Measurements from ENCODE around the gene NUDT15.

The NUDT15 gene

DNA sequence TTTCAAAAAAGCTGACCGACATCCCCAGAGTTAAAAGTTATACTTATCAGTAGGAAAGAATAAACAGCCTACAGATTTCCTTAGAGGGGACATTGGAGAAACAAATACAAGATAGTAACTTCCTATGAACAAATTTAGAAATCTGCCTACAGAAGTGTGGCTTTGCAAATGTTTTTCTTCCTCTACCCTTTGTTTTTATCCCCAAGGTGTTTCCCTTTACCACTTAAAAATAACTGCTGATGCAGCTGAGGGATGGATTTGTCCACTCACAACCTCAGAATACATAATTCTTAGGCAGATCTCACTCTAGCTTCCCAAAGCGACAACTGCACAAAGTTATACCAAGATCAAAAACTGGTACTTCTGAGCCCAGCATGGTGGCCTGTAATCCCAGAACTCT lies 36.5 kb downstream of the NUDT15 start:
- Histone ChIP-seq H3K4me2 (ENCODE audit: low read length) (no peak overlapping the region), H3K36me3 (ENCODE audit: control insufficient read depth in 1 of 2, insufficient read depth in 2 of 2, low read length in 2 of 2) (peaks cover 26 to 40% of the 10 kb centered on the region in 2 experiments), H2AFZ (ENCODE audit: insufficient read depth, low read length, poor library complexity) (no peak overlapping the region), H3K4me1 (ENCODE audit: control insufficient read depth in 1 of 2, insufficient read depth in 2 of 2, low read length in 2 of 2) (no peaks in the 10 kb centered on the region), H3K23ac (ENCODE audit: low read length) (no peak overlapping the region), H3K27me3 (ENCODE audit: insufficient read depth, low read length) (no peaks in the 10 kb centered on the region), H2AK5ac (ENCODE audit: low read length) (no peak overlapping the region), H3K14ac (ENCODE audit: low read length) (no peak overlapping the region), H3K4ac (ENCODE audit: low read depth, low read length) (no peak overlapping the region), H3K79me1 (ENCODE audit: low read length) (no peaks in the 10 kb centered on the region), H3K18ac (ENCODE audit: low read length) (no peak overlapping the region), H3K4me3 (ENCODE audit: low read depth, low read length) (no peak overlapping the region), H2BK12ac (ENCODE audit: low read length) (no peak overlapping the region), H3K27ac (ENCODE audit: low read depth, low read length) (no peak overlapping the region), H4K12ac (ENCODE audit: low read depth, low read length) (no peak overlapping the region), H3K79me2 (ENCODE audit: control insufficient read depth, insufficient read depth, low read length, poor library complexity) (no peaks in the 10 kb centered on the region), H3K9me3 (ENCODE audit: insufficient read depth, low read depth, low read length) (peaks cover 17% of the 10 kb centered on the region), H2BK5ac (ENCODE audit: low read depth, low read length, poor library complexity) (no peak overlapping the region), H2BK120ac (ENCODE audit: insufficient read depth, low read length, poor library complexity) (no peak overlapping the region), H4K91ac (ENCODE audit: low read depth, low read length) (no peak overlapping the region), H4K8ac (ENCODE audit: low read depth, low read length) (peak overlapping the region; percentile 28), H3K9ac (ENCODE audit: low read length) (no peak overlapping the region)
- WGBS (ENCODE audit: extremely low coverage, insufficient coverage, insufficient read length) = no CpG with 5 or more reads among the region's 2 CpGs
- no peak for DNase-seq

GRCh38 chr13:48078251-48078656 lies 40.7 kb downstream of the NUDT15 start:
- H3K9me3 ChIP-seq (ENCODE audit: insufficient read depth, low read depth, low read length) = no peaks in the 10 kb centered on the region
- no peaks in the 10 kb centered on the region for H3K79me1 ChIP-seq (ENCODE audit: low read length)
- no peak overlapping the region for H3K4ac ChIP-seq (ENCODE audit: low read depth, low read length)
- H3K27ac ChIP-seq (ENCODE audit: low read depth, low read length) = no peak overlapping the region
- H3K18ac ChIP-seq (ENCODE audit: low read length) = no peak overlapping the region
- H3K9ac ChIP-seq (ENCODE audit: low read length) = no peak overlapping the region
- H4K91ac ChIP-seq (ENCODE audit: low read depth, low read length) = no peak overlapping the region
- no peaks in the 10 kb centered on the region for H3K27me3 ChIP-seq (ENCODE audit: insufficient read depth, low read length)
- no peak overlapping the region for H2BK5ac ChIP-seq (ENCODE audit: low read depth, low read length, poor library complexity)
- no peak overlapping the region for H4K8ac ChIP-seq (ENCODE audit: low read depth, low read length)
- no peak overlapping the region for H2BK12ac ChIP-seq (ENCODE audit: low read length)
- no peak overlapping the region for H3K4me2 ChIP-seq (ENCODE audit: low read length)
- H3K79me2 ChIP-seq (ENCODE audit: control insufficient read depth, insufficient read depth, low read length, poor library complexity) = no peaks in the 10 kb centered on the region
- H3K4me1 ChIP-seq (ENCODE audit: control insufficient read depth in 1 of 2, insufficient read depth in 2 of 2, low read length in 2 of 2) = no peaks in the 10 kb centered on the region
- H3K23ac ChIP-seq (ENCODE audit: low read length) = no peak overlapping the region
- H3K4me3 ChIP-seq (ENCODE audit: low read depth, low read length) = peak overlapping the region; percentile 35
- H3K36me3 ChIP-seq (ENCODE audit: control insufficient read depth in 1 of 2, insufficient read depth in 2 of 2, low read length in 2 of 2) = peaks cover 21 to 34% of the 10 kb centered on the region in 2 experiments
- no peak overlapping the region for H2AFZ ChIP-seq (ENCODE audit: insufficient read depth, low read length, poor library complexity)
- peak in 1 of 2 donors; percentile 32 for DNase-seq
- WGBS (ENCODE audit: extremely low coverage, insufficient coverage, insufficient read length) = no CpG with 5 or more reads among the region's 2 CpGs
- H4K12ac ChIP-seq (ENCODE audit: low read depth, low read length) = no peak overlapping the region
- no peak overlapping the region for H3K14ac ChIP-seq (ENCODE audit: low read length)
- H2BK120ac ChIP-seq (ENCODE audit: insufficient read depth, low read length, poor library complexity) = no peak overlapping the region
- no peak overlapping the region for H2AK5ac ChIP-seq (ENCODE audit: low read length)

DNA sequence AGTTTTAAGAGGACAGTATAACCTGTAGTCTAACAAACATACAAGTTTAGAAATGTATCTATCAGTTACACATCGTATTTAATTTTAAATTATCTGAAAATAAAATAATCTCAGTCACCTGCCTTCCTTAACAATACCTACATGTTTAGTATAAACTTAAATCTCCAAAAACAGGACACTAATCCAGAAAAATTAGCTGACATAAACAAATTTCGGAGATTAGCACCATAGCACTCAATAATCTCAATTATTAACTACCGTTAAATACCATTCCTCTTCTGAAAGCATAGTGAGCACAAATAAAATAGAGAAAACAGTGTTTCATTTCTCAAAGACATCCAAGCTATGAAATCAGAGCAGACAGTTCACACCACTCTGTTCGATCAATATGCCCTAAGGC lies 44.2 kb downstream of the NUDT15 start:
- Histone ChIP-seq H2BK120ac (ENCODE audit: insufficient read depth, low read length, poor library complexity) (no peak overlapping the region), H2BK5ac (ENCODE audit: low read depth, low read length, poor library complexity) (no peak overlapping the region), H4K8ac (ENCODE audit: low read depth, low read length) (no peak overlapping the region), H4K91ac (ENCODE audit: low read depth, low read length) (no peak overlapping the region), H3K9me3 (ENCODE audit: insufficient read depth, low read depth, low read length) (no peaks in the 10 kb centered on the region), H3K79me1 (ENCODE audit: low read length) (no peaks in the 10 kb centered on the region), H2BK12ac (ENCODE audit: low read length) (no peak overlapping the region), H2AFZ (ENCODE audit: insufficient read depth, low read length, poor library complexity) (no peak overlapping the region), H3K4me1 (ENCODE audit: control insufficient read depth in 1 of 2, insufficient read depth in 2 of 2, low read length in 2 of 2) (no peaks in the 10 kb centered on the region), H3K27ac (ENCODE audit: low read depth, low read length) (no peak overlapping the region), H3K36me3 (ENCODE audit: control insufficient read depth in 1 of 2, insufficient read depth in 2 of 2, low read length in 2 of 2) (peaks cover 23 to 31% of the 10 kb centered on the region in 2 experiments), H3K79me2 (ENCODE audit: control insufficient read depth, insufficient read depth, low read length, poor library complexity) (no peaks in the 10 kb centered on the region), H2AK5ac (ENCODE audit: low read length) (no peak overlapping the region), H3K27me3 (ENCODE audit: insufficient read depth, low read length) (no peaks in the 10 kb centered on the region), H3K4me3 (ENCODE audit: low read depth, low read length) (no peak overlapping the region), H3K4me2 (ENCODE audit: low read length) (no peak overlapping the region), H4K12ac (ENCODE audit: low read depth, low read length) (no peak overlapping the region), H3K18ac (ENCODE audit: low read length) (no peak overlapping the region), H3K23ac (ENCODE audit: low read length) (no peak overlapping the region), H3K9ac (ENCODE audit: low read length) (no peak overlapping the region), H3K14ac (ENCODE audit: low read length) (no peak overlapping the region), H3K4ac (ENCODE audit: low read depth, low read length) (no peak overlapping the region)
- no peak for DNase-seq
- no CpG with 5 or more reads among the region's 4 CpGs for WGBS (ENCODE audit: extremely low coverage, insufficient coverage, insufficient read length)

DNA sequence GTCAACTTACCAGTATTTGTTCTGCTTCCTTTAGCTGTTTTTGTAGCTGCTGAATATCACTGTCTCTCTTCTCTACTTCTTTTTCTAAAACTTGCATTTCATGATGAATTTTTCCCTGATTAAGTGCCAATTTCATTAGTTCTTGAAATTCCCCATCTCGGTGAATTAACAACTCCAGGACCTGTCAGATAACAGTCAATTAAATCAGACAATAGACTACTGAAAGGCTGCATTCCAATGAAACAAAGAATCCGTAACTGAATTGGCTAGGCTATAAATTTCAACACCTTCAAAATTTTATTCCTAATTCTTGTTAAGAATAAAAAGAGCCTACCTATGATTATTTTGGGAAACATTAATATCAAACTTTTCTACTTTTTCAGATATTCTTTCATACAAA lies 48.7 kb downstream of the NUDT15 start:
- DNase-seq = no peak
- Histone ChIP-seq H3K4me2 (ENCODE audit: low read length) (no peak overlapping the region), H2BK5ac (ENCODE audit: low read depth, low read length, poor library complexity) (no peak overlapping the region), H3K79me1 (ENCODE audit: low read length) (no peaks in the 10 kb centered on the region), H3K4me3 (ENCODE audit: low read depth, low read length) (no peak overlapping the region), H2AK5ac (ENCODE audit: low read length) (no peak overlapping the region), H2BK12ac (ENCODE audit: low read length) (no peak overlapping the region), H3K9ac (ENCODE audit: low read length) (no peak overlapping the region), H3K79me2 (ENCODE audit: control insufficient read depth, insufficient read depth, low read length, poor library complexity) (no peaks in the 10 kb centered on the region), H3K4me1 (ENCODE audit: control insufficient read depth in 1 of 2, insufficient read depth in 2 of 2, low read length in 2 of 2) (no peaks in the 10 kb centered on the region), H2BK120ac (ENCODE audit: insufficient read depth, low read length, poor library complexity) (no peak overlapping the region), H4K12ac (ENCODE audit: low read depth, low read length) (no peak overlapping the region), H3K9me3 (ENCODE audit: insufficient read depth, low read depth, low read length) (no peaks in the 10 kb centered on the region), H3K18ac (ENCODE audit: low read length) (no peak overlapping the region), H3K4ac (ENCODE audit: low read depth, low read length) (no peak overlapping the region), H3K36me3 (ENCODE audit: control insufficient read depth in 1 of 2, insufficient read depth in 2 of 2, low read length in 2 of 2) (peaks cover 10% of the 10 kb centered on the region in 2 experiments), H2AFZ (ENCODE audit: insufficient read depth, low read length, poor library complexity) (no peak overlapping the region), H3K27ac (ENCODE audit: low read depth, low read length) (no peak overlapping the region), H3K23ac (ENCODE audit: low read length) (no peak overlapping the region), H3K27me3 (ENCODE audit: insufficient read depth, low read length) (no peaks in the 10 kb centered on the region), H4K91ac (ENCODE audit: low read depth, low read length) (no peak overlapping the region), H3K14ac (ENCODE audit: low read length) (no peak overlapping the region), H4K8ac (ENCODE audit: low read depth, low read length) (no peak overlapping the region)
- no CpG with 5 or more reads among the region's 2 CpGs for WGBS (ENCODE audit: extremely low coverage, insufficient coverage, insufficient read length)

Data from trophoblast cell (in vitro differentiated cells and primary cell).